Measurements from ENCODE around the gene RABEP2.

DNA sequence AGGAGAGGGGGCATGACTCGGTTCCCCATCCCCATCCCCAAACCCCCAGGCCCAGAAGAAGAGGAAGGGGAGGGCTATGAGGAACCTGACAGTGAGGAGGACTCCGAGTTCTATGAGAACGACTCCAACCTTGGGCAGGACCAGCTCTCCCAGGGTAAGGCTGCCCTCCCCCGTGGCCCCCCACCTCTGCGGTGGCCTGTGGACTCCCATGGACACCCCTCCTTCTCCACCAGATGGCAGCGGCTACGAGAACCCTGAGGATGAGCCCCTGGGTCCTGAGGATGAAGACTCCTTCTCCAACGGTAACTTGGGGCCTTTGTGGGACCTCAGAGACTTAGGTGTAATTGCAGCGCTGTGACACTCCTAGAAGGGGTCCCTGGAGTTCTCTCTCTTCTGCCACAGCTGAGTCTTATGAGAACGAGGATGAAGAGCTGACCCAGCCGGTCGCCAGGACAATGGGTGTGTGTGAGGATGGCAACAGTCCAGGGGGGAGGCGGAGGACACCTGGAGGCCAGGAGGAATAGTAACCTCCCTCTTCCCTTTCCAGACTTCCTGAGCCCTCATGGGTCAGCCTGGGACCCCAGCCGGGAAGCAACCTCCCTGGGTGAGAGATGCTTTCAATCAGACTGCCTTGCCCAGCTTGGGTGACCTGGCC is 12.3 kb upstream of the RABEP2 start:
- TF ChIP-seq POLR2A (IDR thresholded peaks at IDR 0.05; ENCODE audit: low read length) (no peak), GATA1 (IDR thresholded peaks at IDR 0.05; ENCODE audit: low read depth, low read length) (no peak)

Measured in erythroblast (primary cell).